Right atrium auricular region (tissue), 2 donors: ENCODE data around the gene IRF2. TPM values are rescaled to one million over a fixed set of nuclear protein-coding genes. Genes with fewer than 3 reads are reported as not detected.

ENCODE experiments used
- DNase-seq: peaks from one replicate; pipeline ENCODE4 v3.0.0-alpha.2; 2019; ENCODE audit warnings: low spot score
- H3K27ac ChIP-seq, 2 donors: fragments of 200-600 bp; sonication (generic); 1 replicate in 1 of 2; 2 replicates in 1 of 2; pipeline ENCODE4 v1.5.1; 2016 to 2019
- H3K27me3 ChIP-seq, 2 donors: fragments of 200-600 bp; sonication (generic); one replicate each; pipeline versions ENCODE4 v1.5.1 to v1.6.0; 2017 to 2019
- H3K36me3 ChIP-seq: fragments of 200-600 bp; sonication (generic); one replicate; pipeline ENCODE4 v1.5.1; 2016
- H3K4me1 ChIP-seq, 2 donors: fragments of 200-600 bp; sonication (generic); one replicate each; pipeline versions ENCODE4 v1.5.1 to v1.6.0; 2017 to 2019
- H3K4me3 ChIP-seq, 2 donors: fragments of 200-600 bp; sonication (generic); 1 replicate in 1 of 2; 2 replicates in 1 of 2; pipeline ENCODE4 v1.5.1; 2017 to 2019; ENCODE audit warnings: mild to moderate bottlenecking in 1 of 2, moderate library complexity in 1 of 2
- H3K9me3 ChIP-seq, 2 donors: fragments of 200-600 bp; sonication (generic); one replicate each; pipeline ENCODE4 v1.5.1; 2019
- CTCF ChIP-seq, 2 donors: fragments of 200-600 bp; sonication (generic); IDR thresholded peaks; one replicate each; pipeline ENCODE4 v1.5.1; 2019; ENCODE audit warnings: antibody characterized with exemption in 2 of 2
- total RNA-seq, 2 donors: library from RNA; depleted of rRNA; stranded (reverse); fragments of >200 nt; gene quantifications; one replicate each; pipeline ENCODE4 v1.1.0, GENCODE V29; 2016

IRF2 gene
- total RNA-seq, 2 donors from 2014 or later = 17.7 to 24.5 TPM

GRCh38 chr4:184464759-184465454, 9.4 kb downstream of the IRF2 start:
- H3K4me3 ChIP-seq = no peak overlapping the region
- H3K4me1 ChIP-seq = peaks cover 0 to 51% of the 10 kb centered on the region in 2 donors
- no peak overlapping the region for H3K27ac ChIP-seq
- no peaks in the 10 kb centered on the region for H3K27me3 ChIP-seq
- no peaks in the 10 kb centered on the region for H3K9me3 ChIP-seq
- H3K36me3 ChIP-seq = no peaks in the 10 kb centered on the region
- no peak for DNase-seq
- no peak for TF ChIP-seq CTCF (IDR thresholded peaks at IDR 0.05)

- peaks cover 0 to 48% of the 10 kb centered on the region in 2 donors for H3K4me1 ChIP-seq
- no peaks in the 10 kb centered on the region for H3K9me3 ChIP-seq
- H3K36me3 ChIP-seq = no peaks in the 10 kb centered on the region
- DNase-seq = no peak
- no peak for TF ChIP-seq CTCF (IDR thresholded peaks at IDR 0.05)
- no peaks in the 10 kb centered on the region for H3K27me3 ChIP-seq
- H3K4me3 ChIP-seq = no peak overlapping the region
- no peak overlapping the region for H3K27ac ChIP-seq
Observed at GRCh38 chr4:184463856-184464255, 10.5 kb downstream of the IRF2 start.

- Histone ChIP-seq H3K4me1 (peaks cover 0 to 51% of the 10 kb centered on the region in 2 donors), H3K36me3 (no peaks in the 10 kb centered on the region), H3K27ac (no peak overlapping the region), H3K4me3 (no peak overlapping the region), H3K27me3 (no peaks in the 10 kb centered on the region), H3K9me3 (no peaks in the 10 kb centered on the region)
- TF ChIP-seq CTCF (IDR thresholded peaks at IDR 0.05) = no peak
- DNase-seq = no peak
Observed at GRCh38 chr4:184463158-184463557, 11.2 kb downstream of the IRF2 start.

GRCh38 chr4:184462724-184463123, 11.6 kb downstream of the IRF2 start:
- no peaks in the 10 kb centered on the region for H3K9me3 ChIP-seq
- no peak for DNase-seq
- H3K4me3 ChIP-seq = no peak overlapping the region
- H3K4me1 ChIP-seq = peaks cover 0 to 51% of the 10 kb centered on the region in 2 donors
- H3K36me3 ChIP-seq = no peaks in the 10 kb centered on the region
- no peaks in the 10 kb centered on the region for H3K27me3 ChIP-seq
- no peak overlapping the region for H3K27ac ChIP-seq
- no peak for TF ChIP-seq CTCF (IDR thresholded peaks at IDR 0.05)

- no peak for TF ChIP-seq CTCF (IDR thresholded peaks at IDR 0.05)
- no peak overlapping the region for H3K4me3 ChIP-seq
- H3K4me1 ChIP-seq = peaks cover 0 to 50% of the 10 kb centered on the region in 2 donors
- no peaks in the 10 kb centered on the region for H3K36me3 ChIP-seq
- H3K27me3 ChIP-seq = no peaks in the 10 kb centered on the region
- no peak overlapping the region for H3K27ac ChIP-seq
- no peaks in the 10 kb centered on the region for H3K9me3 ChIP-seq
- DNase-seq = no peak
Observed at GRCh38 chr4:184461711-184462441, 12.5 kb downstream of the IRF2 start.
